GM18517 (cell line): Measurements from ENCODE around the gene FOXD1.
"Not testable (repeated sequence)": the region's sequence is repeated elsewhere in the genome, so short reads cannot be mapped to it uniquely, and the experiment has no call there.

ENCODE experiments used
- ATAC-seq: cut with Tn5 transposase; IDR thresholded peaks from one replicate; pipeline ENCODE4 v1.9.1; 2021; ENCODE audit warnings: mild to moderate bottlenecking, moderate library complexity; ENCODE audit not compliant: unreplicated experiment

Gene FOXD1

DNA sequence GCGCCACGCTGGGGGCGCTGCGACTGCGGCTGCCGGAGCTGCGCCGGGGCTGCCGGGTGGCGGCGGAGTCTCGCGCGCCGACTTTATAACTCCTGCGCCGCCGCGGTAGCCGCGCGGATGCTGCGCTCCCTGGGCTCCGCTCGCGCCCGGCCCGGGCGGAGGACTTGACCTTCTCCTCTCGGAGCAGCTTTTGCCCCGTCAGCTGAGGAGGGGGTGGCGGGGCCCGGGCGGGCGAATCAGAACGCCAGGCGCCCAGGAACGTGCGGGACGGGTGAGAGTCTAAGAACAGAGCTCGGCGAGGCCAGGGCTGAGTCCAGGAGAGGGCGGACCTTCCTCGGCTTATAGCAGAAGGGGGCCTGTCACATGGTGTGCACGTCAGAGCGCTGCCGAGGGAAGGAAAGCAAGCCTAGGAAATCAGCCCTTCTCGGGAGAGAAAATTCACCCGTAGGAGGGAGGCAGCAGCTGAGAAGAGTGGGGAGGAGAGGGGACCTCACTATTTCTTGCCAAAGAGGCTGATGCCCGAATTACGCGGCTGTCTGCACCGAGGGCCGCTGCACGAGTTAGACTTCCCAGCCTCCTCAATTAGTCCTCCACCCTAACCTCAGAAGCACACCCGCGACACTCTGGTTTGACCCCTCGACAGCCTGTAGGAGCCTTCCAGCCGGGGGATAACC lies at the start of gene FOXD1:
TSS of gene FOXD1 (minus strand) at position 315 of the 674 bp plus-strand sequence. CDS start 415 bp downstream, outside the sequence.
- ATAC-seq, result no peak

DNA sequence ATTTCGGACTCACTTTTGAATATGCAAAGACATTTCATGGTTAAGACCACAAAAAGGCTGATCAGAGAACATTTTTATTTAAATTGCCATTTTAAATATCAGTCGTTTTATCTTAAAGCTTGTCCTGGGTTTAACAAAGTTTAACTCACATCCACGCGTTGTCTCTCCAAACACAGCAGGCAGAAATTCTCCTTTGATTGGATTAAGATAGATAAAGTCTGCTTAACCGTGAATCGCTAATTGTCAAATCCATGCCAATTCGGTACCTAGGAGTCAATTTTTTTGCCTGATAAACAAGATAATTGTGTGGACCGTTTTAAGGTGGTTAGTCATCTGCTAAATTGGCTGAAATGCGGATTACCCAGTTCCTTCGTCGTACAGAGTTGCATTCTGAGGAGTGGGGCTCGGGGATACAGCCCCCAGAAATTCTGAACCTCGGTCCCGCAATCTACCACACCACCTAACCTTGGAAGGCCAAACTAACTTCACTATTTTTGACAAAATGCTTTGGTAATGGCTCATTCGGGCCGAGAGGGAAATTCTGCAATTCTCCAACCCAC lies 49.0 kb upstream of the FOXD1 start:
- ATAC-seq, result no peak

- no peak for ATAC-seq
These were observed 48.4 kb upstream of the FOXD1 start for GRCh38 chr5:73496984-73497457.

DNA sequence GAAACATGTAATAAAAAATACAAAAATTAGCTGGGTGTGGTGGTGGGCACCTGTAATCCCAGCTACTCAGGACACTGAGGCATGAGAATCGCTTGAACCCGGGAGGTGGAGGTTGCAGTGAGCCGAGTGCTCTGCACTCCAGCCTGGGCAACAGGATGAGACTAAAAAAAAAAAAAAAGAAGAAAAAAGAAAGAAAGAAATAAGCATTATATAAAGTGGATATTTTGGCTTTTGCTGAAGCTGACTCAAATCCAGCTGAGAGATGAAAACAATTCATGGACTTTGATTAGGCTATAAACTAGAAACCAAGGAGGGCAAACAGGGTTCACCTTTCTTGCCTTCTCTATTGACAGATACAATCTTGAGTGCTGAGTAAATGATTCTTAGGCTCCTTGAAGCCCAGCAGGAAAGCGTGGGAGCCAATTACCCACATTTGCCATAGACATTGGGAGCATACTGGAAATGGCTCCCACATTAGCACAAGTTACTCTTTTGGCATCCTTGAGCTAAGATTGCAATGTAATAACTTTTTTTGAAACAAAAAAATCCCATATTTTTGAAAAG lies 47.3 kb upstream of the FOXD1 start:
- no peak for ATAC-seq

DNA sequence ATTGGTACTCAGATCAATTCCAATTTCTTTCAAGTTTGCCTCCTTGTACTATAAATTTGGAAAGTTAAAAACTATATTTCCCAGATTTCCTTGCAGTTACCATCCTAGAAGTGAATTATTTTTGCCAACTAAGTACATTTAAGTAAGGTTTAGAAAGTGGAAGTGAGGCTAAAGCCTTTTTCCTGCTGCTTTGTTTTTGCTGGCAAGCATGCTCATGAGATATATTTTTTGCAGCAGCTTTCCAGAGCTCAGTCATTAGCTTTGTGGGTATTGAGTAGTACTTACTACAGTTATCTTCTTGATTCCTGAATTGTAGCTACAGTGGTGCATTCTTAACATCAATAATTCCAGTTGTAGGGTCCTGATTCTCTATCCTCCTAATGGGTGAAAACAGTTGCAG lies 46.1 kb upstream of the FOXD1 start:
- ATAC-seq, result no peak

DNA sequence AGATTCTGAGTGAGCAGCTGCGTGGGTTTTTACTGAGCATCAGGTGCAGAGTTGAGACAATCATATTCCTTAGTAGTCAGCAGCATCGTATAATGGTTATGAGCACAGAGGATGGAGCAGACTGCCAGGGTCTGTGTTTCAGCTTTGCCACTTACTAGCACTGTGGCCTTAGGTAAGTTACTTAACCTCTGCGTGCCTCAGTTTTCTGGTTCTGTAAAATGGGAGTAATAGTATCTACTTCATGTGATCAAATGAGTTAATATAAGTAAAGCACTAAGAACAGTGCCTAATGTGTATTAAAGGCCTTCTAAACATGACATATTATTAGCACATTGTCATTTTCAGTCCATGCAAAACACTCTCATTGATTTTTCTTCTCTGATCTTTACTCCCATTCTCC lies 44.8 kb upstream of the FOXD1 start:
- no peak for ATAC-seq

GRCh38 chr5:73491155-73491554 lies 42.6 kb upstream of the FOXD1 start:
- ATAC-seq, result no peak

DNA sequence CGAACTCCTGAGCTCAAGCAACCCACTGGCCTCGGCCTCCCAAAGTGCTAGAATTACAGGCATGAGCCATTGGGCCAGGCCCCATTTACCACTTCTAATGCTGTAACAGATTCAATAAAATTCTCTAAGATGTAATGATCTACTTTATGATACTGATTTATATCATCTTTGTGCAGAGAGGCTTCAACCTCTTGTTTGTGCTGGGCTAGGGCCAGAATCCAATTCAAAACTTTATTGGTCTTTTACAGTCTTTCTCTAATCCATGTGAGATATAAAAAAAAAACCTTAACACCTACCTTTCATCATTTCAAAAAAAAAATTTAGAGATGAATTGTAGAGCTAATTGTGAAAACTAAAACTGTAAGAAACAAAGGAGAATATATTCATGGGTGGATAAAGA lies 41.5 kb upstream of the FOXD1 start:
- ATAC-seq, result no peak

DNA sequence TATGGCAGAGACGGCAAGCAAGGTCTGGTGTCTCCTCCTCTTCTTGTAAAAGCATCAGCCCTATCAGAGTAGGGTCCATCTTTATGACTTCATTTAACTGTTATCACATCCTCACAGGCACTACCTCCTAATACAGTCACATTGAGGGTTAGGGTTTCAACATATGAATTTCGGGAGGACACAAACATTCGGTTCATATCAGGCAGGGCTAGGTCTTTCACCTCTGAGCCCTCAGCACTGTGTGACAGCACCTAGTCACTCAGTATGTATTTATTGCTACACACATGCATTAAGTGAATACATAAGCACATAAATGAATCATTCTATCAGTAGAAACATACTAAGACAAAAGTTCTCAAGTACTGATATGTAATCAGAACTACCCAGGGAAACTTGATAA lies 40.2 kb upstream of the FOXD1 start:
- no peak for ATAC-seq

DNA sequence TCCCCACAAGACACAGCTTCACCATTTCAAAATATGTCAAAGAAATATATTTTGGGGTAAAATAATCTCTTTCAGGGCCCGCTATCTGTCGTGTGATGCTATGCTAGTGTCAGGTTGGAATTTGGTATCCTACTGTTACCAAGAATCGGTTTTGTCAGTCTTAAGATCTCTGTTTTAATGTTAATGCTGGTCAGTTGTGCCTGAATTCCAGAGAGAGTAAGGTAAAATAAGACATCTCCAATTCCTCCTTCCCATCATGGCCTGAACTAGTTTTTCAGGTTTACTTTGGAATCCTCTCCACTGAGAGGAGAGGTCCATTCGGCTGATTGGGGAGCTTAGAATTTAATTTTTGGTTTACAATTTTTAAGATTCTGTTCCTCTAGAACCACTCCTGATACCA lies 39.2 kb upstream of the FOXD1 start:
- ATAC-seq, result no peak

GRCh38 chr5:73487257-73487656 lies 38.7 kb upstream of the FOXD1 start:
- ATAC-seq, result not testable (repeated sequence)

DNA sequence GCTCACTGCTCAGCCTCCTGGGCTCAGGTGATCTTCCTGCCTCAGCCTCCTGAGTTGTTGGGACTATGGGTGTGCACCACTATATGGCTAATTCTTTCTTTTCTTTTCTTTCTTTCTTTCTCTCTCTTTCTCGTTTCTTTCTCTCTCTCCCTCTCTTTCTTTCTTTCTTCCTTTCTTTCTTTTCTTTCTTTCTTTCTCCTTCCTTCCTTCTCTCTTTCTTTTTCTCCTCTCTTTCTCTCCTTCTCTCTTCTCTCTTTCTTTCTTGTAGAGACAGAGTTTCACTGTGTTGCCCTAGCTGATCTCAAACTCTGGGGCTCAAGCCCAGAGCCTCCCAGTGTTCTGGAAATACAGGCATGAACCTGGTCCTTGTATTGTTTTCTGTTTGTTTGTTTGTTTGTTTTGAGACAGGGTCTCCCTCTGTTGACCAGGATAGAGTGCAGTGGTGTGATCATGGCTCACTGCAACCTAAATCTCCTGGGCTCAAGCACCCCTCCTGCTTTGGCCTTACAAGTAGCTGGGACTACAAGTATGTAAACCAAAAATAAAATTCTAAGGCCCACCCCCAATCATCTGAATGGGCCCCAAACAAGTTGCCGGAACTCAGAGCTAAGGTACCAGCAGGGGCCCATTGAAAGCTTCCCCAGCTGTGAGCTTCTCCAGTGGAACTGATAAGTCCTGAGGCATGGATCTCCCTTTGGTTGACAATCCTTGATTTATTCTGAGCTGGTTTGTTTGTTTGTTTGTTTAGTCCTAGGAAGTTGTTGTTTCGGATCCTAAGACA lies 37.7 kb upstream of the FOXD1 start:
- no peak for ATAC-seq

DNA sequence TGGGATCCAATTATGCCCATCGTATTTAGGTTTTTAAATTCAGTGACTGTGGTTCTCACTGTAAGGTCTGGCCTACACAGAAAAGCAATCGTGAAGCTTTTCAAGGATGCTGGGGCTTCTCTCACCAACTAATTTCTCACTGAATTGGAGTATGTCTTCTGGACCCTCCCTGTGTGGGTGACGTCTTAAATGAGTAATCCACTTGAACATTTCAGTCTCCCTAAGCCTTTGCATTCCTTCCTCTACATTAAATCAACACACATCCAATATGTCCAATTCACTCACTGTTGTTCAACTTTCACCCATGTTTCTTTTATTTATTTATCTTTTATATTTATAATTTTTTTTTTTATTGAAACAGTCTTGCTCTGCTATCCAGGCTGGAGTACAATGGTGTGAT lies 37.1 kb upstream of the FOXD1 start:
- no peak for ATAC-seq

GRCh38 chr5:73484511-73484910 lies 35.9 kb upstream of the FOXD1 start:
- no peak for ATAC-seq

GRCh38 chr5:73483676-73484075 lies 35.1 kb upstream of the FOXD1 start:
- ATAC-seq, result no peak

GRCh38 chr5:73482383-73483136 lies 34.0 kb upstream of the FOXD1 start:
- no peak for ATAC-seq

- no peak for ATAC-seq
These were observed 31.9 kb upstream of the FOXD1 start for GRCh38 chr5:73480500-73480899.

DNA sequence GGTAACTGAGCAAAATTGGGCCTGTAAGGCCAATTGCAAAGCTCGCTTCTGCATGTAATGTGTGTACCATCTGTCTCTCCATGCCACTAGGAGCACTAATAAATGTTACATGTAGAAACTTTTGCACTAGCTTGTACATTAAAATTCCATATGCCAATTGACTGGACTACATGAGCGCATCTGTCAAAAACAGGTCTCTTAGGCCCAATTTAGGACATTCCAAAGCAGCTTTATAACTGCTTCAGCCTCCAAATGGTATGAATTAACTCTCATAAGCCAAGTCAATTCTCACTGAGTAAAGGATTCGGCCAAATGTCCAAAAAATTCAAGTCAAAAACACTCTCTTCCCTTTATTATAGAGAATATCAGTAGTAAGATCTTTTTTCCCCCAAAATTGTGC lies 23.5 kb upstream of the FOXD1 start:
- ATAC-seq, result no peak

GRCh38 chr5:73471654-73472053 lies 23.1 kb upstream of the FOXD1 start:
- ATAC-seq, result no peak

GRCh38 chr5:73469878-73470277 lies 21.3 kb upstream of the FOXD1 start:
- ATAC-seq, result no peak

- not testable (repeated sequence) for ATAC-seq
These were observed 20.1 kb upstream of the FOXD1 start for GRCh38 chr5:73468638-73469037.
